ENCODE data around the gene ZNF341. TPM values are rescaled to one million over a fixed set of nuclear protein-coding genes. Genes with fewer than 3 reads are reported as not detected.

The ZNF341 gene
- total RNA-seq, 1 experiment from 2014 or later, result 7.7 TPM

DNA sequence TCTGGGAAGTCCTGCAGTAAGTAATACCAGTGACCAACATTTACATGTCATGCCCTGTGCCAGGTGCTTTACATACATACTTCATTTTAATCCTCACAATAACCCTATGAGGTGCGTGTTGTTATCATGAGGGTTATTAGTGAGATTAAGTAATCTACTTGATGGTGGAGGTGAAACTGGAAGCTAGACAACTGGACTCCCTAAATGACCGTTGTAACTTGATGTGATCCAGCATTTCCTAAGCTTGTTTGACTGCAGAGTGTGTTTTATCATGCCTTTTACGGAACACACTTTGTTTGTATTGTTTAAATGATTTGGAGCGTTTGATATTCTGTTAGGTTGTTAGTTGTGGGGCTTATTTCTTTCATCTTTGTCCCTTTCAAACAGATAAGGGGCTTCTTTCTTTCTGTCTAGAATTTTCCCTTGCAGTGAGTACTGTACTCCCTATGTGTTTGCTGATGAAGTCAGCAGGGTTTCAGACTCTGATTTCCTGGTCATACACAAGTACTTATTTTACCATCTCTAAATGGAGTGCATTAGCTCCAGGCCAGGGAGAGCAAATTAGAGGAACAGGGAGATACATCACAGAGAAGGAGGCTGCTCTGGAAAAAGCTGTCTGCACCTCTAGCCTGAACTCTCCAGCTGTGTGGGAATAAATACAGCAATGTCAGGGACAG, 109.1 kb downstream of the ZNF341 start:
- Histone ChIP-seq H3K27me3 (ENCODE audit: control insufficient read depth, insufficient read depth, low read length) (no peaks in the 10 kb centered on the region), H3K4me3 (ENCODE audit: low read depth in 2 of 2, low read length in 2 of 2) (no peak overlapping the region), H3K9me3 (ENCODE audit: control insufficient read depth, insufficient read depth, low read depth, low read length) (no peaks in the 10 kb centered on the region), H3K27ac (ENCODE audit: low read length) (no peak overlapping the region), H3K36me3 (ENCODE audit: control insufficient read depth, insufficient read depth, low read length) (no peaks in the 10 kb centered on the region; the same call in 1 of the 2 replicates), H3K4me1 (ENCODE audit: control insufficient read depth, insufficient read depth, low read length) (peaks cover 35% of the 10 kb centered on the region)
- ATAC-seq (no peak; the same call in 1 of the 2 replicates), DNase-seq (ENCODE audit: low read depth, low spot score) (no peak)
- no TSS peak for BruUV-seq (replicated peaks)
- intact Hi-C loops (cut with micrococcal nuclease; ENCODE audit: unreplicated experiment), result no loop called here
- ChIA-PET CTCF (interaction anchor here (0.6 kb wide), 1 partner anchor 74 kb away, joined by 3 read pairs; no protein-coding TSS in a partner anchor), POLR2A (no interaction called here)
- in situ Hi-C loops (cut with HindIII; ENCODE audit: low pct_unique_long_range_greater_than_20kb, low sequenced_read_pairs), result no loop called here
- no peak for TF ChIP-seq POLR2AphosphoS5 (IDR thresholded peaks at IDR 0.05; ENCODE audit: low read depth, low read length)
- TF ChIP-seq, protein P1, sequence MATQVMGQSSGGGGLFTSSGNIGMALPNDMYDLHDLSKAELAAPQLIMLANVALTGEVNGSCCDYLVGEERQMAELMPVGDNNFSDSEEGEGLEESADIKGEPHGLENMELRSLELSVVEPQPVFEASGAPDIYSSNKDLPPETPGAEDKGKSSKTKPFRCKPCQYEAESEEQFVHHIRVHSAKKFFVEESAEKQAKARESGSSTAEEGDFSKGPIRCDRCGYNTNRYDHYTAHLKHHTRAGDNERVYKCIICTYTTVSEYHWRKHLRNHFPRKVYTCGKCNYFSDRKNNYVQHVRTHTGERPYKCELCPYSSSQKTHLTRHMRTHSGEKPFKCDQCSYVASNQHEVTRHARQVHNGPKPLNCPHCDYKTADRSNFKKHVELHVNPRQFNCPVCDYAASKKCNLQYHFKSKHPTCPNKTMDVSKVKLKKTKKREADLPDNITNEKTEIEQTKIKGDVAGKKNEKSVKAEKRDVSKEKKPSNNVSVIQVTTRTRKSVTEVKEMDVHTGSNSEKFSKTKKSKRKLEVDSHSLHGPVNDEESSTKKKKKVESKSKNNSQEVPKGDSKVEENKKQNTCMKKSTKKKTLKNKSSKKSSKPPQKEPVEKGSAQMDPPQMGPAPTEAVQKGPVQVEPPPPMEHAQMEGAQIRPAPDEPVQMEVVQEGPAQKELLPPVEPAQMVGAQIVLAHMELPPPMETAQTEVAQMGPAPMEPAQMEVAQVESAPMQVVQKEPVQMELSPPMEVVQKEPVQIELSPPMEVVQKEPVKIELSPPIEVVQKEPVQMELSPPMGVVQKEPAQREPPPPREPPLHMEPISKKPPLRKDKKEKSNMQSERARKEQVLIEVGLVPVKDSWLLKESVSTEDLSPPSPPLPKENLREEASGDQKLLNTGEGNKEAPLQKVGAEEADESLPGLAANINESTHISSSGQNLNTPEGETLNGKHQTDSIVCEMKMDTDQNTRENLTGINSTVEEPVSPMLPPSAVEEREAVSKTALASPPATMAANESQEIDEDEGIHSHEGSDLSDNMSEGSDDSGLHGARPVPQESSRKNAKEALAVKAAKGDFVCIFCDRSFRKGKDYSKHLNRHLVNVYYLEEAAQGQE (IDR thresholded peaks at IDR 0.05; ENCODE audit: insufficient read depth in 1 of 2, low read depth in 2 of 2, low read length in 1 of 2), result no peak
- TF ChIP-seq TCF7L2 (IDR thresholded peaks at IDR 0.05; ENCODE audit: low read depth, low read length), result no peak
- no peak for TF ChIP-seq CTCF (IDR thresholded peaks at IDR 0.05)
- no peak for TF ChIP-seq SIN3A (IDR thresholded peaks at IDR 0.05; ENCODE audit: borderline replicate concordance, insufficient read depth, low read depth, low read length)

GRCh38 chr20:33841436-33841799, 109.6 kb downstream of the ZNF341 start:
- Histone ChIP-seq H3K4me3 (ENCODE audit: low read depth in 2 of 2, low read length in 2 of 2) (no peak overlapping the region), H3K36me3 (ENCODE audit: control insufficient read depth, insufficient read depth, low read length) (no peaks in the 10 kb centered on the region; the same call in 1 of the 2 replicates), H3K9me3 (ENCODE audit: control insufficient read depth, insufficient read depth, low read depth, low read length) (no peaks in the 10 kb centered on the region), H3K27ac (ENCODE audit: low read length) (no peak overlapping the region), H3K27me3 (ENCODE audit: control insufficient read depth, insufficient read depth, low read length) (no peaks in the 10 kb centered on the region), H3K4me1 (ENCODE audit: control insufficient read depth, insufficient read depth, low read length) (peaks cover 41% of the 10 kb centered on the region)
- no TSS peak for BruUV-seq (replicated peaks)
- no peak for TF ChIP-seq CTCF (IDR thresholded peaks at IDR 0.05)
- TF ChIP-seq, protein P1 (IDR thresholded peaks at IDR 0.05; ENCODE audit: insufficient read depth in 1 of 2, low read depth in 2 of 2, low read length in 1 of 2), result no peak
- no peak for TF ChIP-seq TCF7L2 (IDR thresholded peaks at IDR 0.05; ENCODE audit: low read depth, low read length)
- no peak for TF ChIP-seq POLR2AphosphoS5 (IDR thresholded peaks at IDR 0.05; ENCODE audit: low read depth, low read length)
- no peak for TF ChIP-seq SIN3A (IDR thresholded peaks at IDR 0.05; ENCODE audit: borderline replicate concordance, insufficient read depth, low read depth, low read length)
- ATAC-seq (no peak), DNase-seq (ENCODE audit: low read depth, low spot score) (no peak)
- ChIA-PET CTCF (no interaction called here), POLR2A (no interaction called here)
- intact Hi-C loops (cut with micrococcal nuclease; ENCODE audit: unreplicated experiment), result no loop called here
- in situ Hi-C loops (cut with HindIII; ENCODE audit: low pct_unique_long_range_greater_than_20kb, low sequenced_read_pairs), result no loop called here
